LNCaP clone FGC (cell line): ENCODE data around the gene HRK.

Experiments used
- DNase-seq: peaks from one replicate; pipeline ENCODE4 v3.0.0-alpha.2; 2011; ENCODE audit warnings: low read depth
- H3K4me3 ChIP-seq: 2 replicates; pipeline ENCODE4 v1.5.1; 2011; ENCODE audit warnings: mild to moderate bottlenecking, low read depth, low read length, control low read depth
- CTCF ChIP-seq: IDR thresholded peaks from 2 replicates; pipeline ENCODE4 v1.5.1; 2012; ENCODE audit warnings: mild to moderate bottlenecking; ENCODE audit not compliant: control insufficient read depth, insufficient read depth; ENCODE audit errors: extremely low read depth

Gene HRK

GRCh38 chr12:116870306-116870705, 10.9 kb downstream of the HRK start:
- no peak for TF ChIP-seq CTCF
- no peak overlapping the region for H3K4me3 ChIP-seq
- no peak for DNase-seq

GRCh38 chr12:116867523-116867922, 13.7 kb downstream of the HRK start:
- TF ChIP-seq CTCF = no peak
- DNase-seq = no peak
- H3K4me3 ChIP-seq = no peak overlapping the region

GRCh38 chr12:116864371-116865160, 16.7 kb downstream of the HRK start:
- no peak for DNase-seq
- no peak for TF ChIP-seq CTCF
- no peak overlapping the region for H3K4me3 ChIP-seq

- TF ChIP-seq CTCF = peak; percentile 13; the same call in 1 of the 2 replicates
- DNase-seq = no peak
- H3K4me3 ChIP-seq = no peak overlapping the region
Measured at GRCh38 chr12:116863275-116863767, 17.9 kb downstream of the HRK start.

- no peak for TF ChIP-seq CTCF
Measured at GRCh38 chr12:116862167-116862566, 19.1 kb downstream of the HRK start.

GRCh38 chr12:116861320-116861719, 19.9 kb downstream of the HRK start:
- no peak for DNase-seq
- no peak overlapping the region for H3K4me3 ChIP-seq
- TF ChIP-seq CTCF = no peak

More at GRCh38 chr12:116862167-116862566, 19.1 kb downstream of the HRK start:
- H3K4me3 ChIP-seq = no peak overlapping the region
- DNase-seq = no peak
